ENCODE measurements around the gene RETREG2.

DNA sequence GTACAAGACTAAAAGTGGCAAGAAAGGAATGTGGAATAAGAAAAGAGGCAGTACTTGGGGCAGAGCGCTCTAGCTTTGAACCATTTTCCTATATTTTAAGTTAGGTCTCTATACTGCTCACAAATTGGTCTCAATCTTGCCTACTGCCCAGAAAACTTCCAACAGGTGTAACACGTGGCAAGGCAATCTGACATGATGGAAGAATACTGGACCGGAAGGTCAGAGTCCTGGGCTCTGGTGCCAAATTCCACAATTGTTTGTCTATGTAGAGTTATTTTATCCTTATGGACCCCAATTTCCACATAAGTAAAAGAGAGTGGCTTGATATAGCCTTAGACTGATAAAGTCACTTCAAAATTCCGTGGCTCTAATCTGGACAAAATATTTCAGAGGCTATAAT lies 46.3 kb upstream of the RETREG2 start:
- TF ChIP-seq POLR2A (IDR thresholded peaks at IDR 0.05), result no peak
- TF ChIP-seq, protein P1, sequence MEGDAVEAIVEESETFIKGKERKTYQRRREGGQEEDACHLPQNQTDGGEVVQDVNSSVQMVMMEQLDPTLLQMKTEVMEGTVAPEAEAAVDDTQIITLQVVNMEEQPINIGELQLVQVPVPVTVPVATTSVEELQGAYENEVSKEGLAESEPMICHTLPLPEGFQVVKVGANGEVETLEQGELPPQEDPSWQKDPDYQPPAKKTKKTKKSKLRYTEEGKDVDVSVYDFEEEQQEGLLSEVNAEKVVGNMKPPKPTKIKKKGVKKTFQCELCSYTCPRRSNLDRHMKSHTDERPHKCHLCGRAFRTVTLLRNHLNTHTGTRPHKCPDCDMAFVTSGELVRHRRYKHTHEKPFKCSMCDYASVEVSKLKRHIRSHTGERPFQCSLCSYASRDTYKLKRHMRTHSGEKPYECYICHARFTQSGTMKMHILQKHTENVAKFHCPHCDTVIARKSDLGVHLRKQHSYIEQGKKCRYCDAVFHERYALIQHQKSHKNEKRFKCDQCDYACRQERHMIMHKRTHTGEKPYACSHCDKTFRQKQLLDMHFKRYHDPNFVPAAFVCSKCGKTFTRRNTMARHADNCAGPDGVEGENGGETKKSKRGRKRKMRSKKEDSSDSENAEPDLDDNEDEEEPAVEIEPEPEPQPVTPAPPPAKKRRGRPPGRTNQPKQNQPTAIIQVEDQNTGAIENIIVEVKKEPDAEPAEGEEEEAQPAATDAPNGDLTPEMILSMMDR (IDR thresholded peaks at IDR 0.05), result no peak

Data from right lobe of liver (tissue), 4 donors.